ENCODE data around the gene DAB2.

- no peak for TF ChIP-seq EP300 (conservative IDR thresholded peaks at IDR 0.05; ENCODE audit: poor library complexity, severe bottlenecking)
- no peak for TF ChIP-seq TAF1 (IDR thresholded peaks at IDR 0.05; ENCODE audit: low read depth)
- no peak for TF ChIP-seq CTCF (IDR thresholded peaks at IDR 0.05; ENCODE audit: poor library complexity, severe bottlenecking)
- TF ChIP-seq POLR2AphosphoS5 (IDR thresholded peaks at IDR 0.05) = no peak
- no peak for TF ChIP-seq EZH2 (IDR thresholded peaks at IDR 0.05; ENCODE audit: borderline replicate concordance, insufficient read depth, low read length, poor library complexity, severe bottlenecking)
- no peak for TF ChIP-seq RAD21 (conservative IDR thresholded peaks at IDR 0.05)
- no peak for TF ChIP-seq REST (IDR thresholded peaks at IDR 0.05; ENCODE audit: borderline replicate concordance)
- no peak for TF ChIP-seq SMC3 (conservative IDR thresholded peaks at IDR 0.05; ENCODE audit: poor library complexity)
- no peak for TF ChIP-seq MXI1 (conservative IDR thresholded peaks at IDR 0.05; ENCODE audit: poor library complexity, severe bottlenecking)
Measured at GRCh38 chr5:39411061-39411460, 13.7 kb downstream of the DAB2 start.
